ENCODE data around the gene ATP1B3.

ATP1B3 gene

DNA sequence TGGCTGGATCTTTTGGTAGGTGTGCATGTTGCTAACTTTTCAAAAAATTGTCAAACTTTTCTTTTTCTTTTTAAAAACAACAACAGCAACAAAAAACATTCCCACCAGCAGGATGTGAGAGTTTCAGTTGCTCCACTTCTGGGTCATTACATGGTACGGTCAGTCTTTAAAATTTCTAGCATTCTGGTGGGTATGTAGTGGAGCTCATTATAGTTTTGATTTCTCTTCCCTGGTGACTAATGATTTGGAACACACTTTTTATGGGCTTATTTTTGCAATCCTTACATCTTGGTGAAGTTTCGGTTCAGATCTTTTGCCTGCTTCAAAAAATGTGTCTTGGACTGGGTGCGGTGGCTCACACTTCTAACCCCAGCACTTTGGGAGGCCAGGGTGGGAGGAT is 19.3 kb downstream of the ATP1B3 start:
- 0 out of 2 replicates have a peak, but pooled peaks cover 3% of the 10 kb centered on the region for H4K20me1 ChIP-seq (ENCODE audit: control insufficient read depth, insufficient read depth, low read depth, low read length)
- H3K79me2 ChIP-seq (ENCODE audit: control insufficient read depth, low read length) = peaks cover 100% of the 10 kb centered on the region
- TF ChIP-seq EZH2phosphoT487 (IDR thresholded peaks at IDR 0.05; ENCODE audit: borderline replicate concordance, low read length) = no peak
- TF ChIP-seq, protein P1, sequence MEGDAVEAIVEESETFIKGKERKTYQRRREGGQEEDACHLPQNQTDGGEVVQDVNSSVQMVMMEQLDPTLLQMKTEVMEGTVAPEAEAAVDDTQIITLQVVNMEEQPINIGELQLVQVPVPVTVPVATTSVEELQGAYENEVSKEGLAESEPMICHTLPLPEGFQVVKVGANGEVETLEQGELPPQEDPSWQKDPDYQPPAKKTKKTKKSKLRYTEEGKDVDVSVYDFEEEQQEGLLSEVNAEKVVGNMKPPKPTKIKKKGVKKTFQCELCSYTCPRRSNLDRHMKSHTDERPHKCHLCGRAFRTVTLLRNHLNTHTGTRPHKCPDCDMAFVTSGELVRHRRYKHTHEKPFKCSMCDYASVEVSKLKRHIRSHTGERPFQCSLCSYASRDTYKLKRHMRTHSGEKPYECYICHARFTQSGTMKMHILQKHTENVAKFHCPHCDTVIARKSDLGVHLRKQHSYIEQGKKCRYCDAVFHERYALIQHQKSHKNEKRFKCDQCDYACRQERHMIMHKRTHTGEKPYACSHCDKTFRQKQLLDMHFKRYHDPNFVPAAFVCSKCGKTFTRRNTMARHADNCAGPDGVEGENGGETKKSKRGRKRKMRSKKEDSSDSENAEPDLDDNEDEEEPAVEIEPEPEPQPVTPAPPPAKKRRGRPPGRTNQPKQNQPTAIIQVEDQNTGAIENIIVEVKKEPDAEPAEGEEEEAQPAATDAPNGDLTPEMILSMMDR (IDR thresholded peaks at IDR 0.05; ENCODE audit: low read depth, low read length, poor library complexity, severe bottlenecking) = no peak
- no peak overlapping the region for H3K4me2 ChIP-seq (ENCODE audit: low read length)
- no peak overlapping the region for H3K27ac ChIP-seq (ENCODE audit: low read depth, low read length)
- H3K36me3 ChIP-seq (ENCODE audit: control insufficient read depth, low read length) = peaks cover 75% of the 10 kb centered on the region
- H3K9me2 ChIP-seq (replicated peaks; ENCODE audit: control insufficient read depth, low read length) = no peaks in the 10 kb centered on the region
- H3K9me3 ChIP-seq (ENCODE audit: control insufficient read depth, insufficient read depth, low read length) = no peaks in the 10 kb centered on the region
- H3K4me1 ChIP-seq (ENCODE audit: control insufficient read depth, low read length) = peaks cover 12% of the 10 kb centered on the region
- H3K27me3 ChIP-seq (ENCODE audit: control insufficient read depth, low read length) = no peaks in the 10 kb centered on the region
- H3K4me3 ChIP-seq (ENCODE audit: low read length) = no peak overlapping the region
- H3F3A ChIP-seq (ENCODE audit: control insufficient read depth, insufficient read depth) = no peaks in the 10 kb centered on the region; the same call in 1 of the 2 replicates

DNA sequence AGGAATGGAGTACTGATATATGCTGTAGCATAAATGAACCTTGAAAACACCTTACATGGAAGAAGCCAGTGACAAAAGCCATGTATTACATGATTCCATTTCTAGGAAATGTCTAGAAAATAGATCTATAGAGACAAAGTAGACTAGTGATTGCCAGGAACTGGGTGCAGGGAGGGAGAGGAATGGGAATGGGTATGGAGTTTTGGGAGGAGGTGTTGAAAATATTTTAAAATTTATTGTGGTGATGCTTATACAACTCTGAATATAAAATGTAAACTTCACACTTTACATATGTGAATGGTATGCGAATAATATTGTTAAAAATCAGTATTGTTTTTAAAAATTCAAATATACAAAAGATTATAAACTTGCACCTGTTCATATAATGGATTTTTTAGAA is 22.5 kb downstream of the ATP1B3 start:
- Histone ChIP-seq H3K4me1 (ENCODE audit: control insufficient read depth, low read length) (peaks cover 30% of the 10 kb centered on the region), H3K27ac (ENCODE audit: low read depth, low read length) (no peak overlapping the region), H3K27me3 (ENCODE audit: control insufficient read depth, low read length) (no peaks in the 10 kb centered on the region), H3K36me3 (ENCODE audit: control insufficient read depth, low read length) (peaks cover 76% of the 10 kb centered on the region), H3K9me3 (ENCODE audit: control insufficient read depth, insufficient read depth, low read length) (no peaks in the 10 kb centered on the region), H4K20me1 (ENCODE audit: control insufficient read depth, insufficient read depth, low read depth, low read length) (no peaks in the 10 kb centered on the region), H3K79me2 (ENCODE audit: control insufficient read depth, low read length) (peaks cover 97% of the 10 kb centered on the region), H3F3A (ENCODE audit: control insufficient read depth, insufficient read depth) (peaks cover 7% of the 10 kb centered on the region; the same call in 1 of the 2 replicates), H3K4me3 (ENCODE audit: low read length) (no peak overlapping the region), H3K4me2 (ENCODE audit: low read length) (no peak overlapping the region), H3K9me2 (replicated peaks; ENCODE audit: control insufficient read depth, low read length) (no peaks in the 10 kb centered on the region)
- no peak for TF ChIP-seq EZH2phosphoT487 (IDR thresholded peaks at IDR 0.05; ENCODE audit: borderline replicate concordance, low read length)
- TF ChIP-seq, protein P1 (IDR thresholded peaks at IDR 0.05; ENCODE audit: low read depth, low read length, poor library complexity, severe bottlenecking) = no peak

DNA sequence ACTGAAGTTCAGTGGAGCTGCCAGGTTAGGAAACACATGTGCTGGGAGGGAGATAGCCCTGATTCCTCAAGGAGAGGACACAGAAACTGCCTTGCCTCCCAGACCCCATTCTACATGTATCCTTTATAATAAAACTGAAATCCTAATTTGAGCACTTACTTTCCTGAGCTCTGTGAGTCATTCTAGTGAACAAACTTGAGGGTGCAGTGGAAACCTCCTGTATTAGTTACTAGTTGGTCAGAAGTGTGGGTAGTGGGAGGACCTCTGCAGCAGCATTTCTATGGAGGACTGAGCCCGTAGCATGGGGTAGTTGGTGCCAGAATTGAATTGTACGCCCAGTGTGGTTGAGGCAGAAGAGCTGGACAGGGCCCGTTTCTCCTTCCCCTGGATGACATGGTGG is 23.9 kb downstream of the ATP1B3 start:
- Histone ChIP-seq H4K20me1 (ENCODE audit: control insufficient read depth, insufficient read depth, low read depth, low read length) (no peaks in the 10 kb centered on the region), H3K27ac (ENCODE audit: low read depth, low read length) (no peak overlapping the region), H3K79me2 (ENCODE audit: control insufficient read depth, low read length) (peaks cover 88% of the 10 kb centered on the region), H3K4me1 (ENCODE audit: control insufficient read depth, low read length) (peaks cover 30% of the 10 kb centered on the region), H3F3A (ENCODE audit: control insufficient read depth, insufficient read depth) (peaks cover 7% of the 10 kb centered on the region; the same call in 1 of the 2 replicates), H3K4me2 (ENCODE audit: low read length) (no peak overlapping the region), H3K4me3 (ENCODE audit: low read length) (no peak overlapping the region), H3K9me3 (ENCODE audit: control insufficient read depth, insufficient read depth, low read length) (no peaks in the 10 kb centered on the region), H3K27me3 (ENCODE audit: control insufficient read depth, low read length) (no peaks in the 10 kb centered on the region), H3K9me2 (replicated peaks; ENCODE audit: control insufficient read depth, low read length) (no peaks in the 10 kb centered on the region), H3K36me3 (ENCODE audit: control insufficient read depth, low read length) (peaks cover 79% of the 10 kb centered on the region)
- TF ChIP-seq EZH2phosphoT487 (IDR thresholded peaks at IDR 0.05; ENCODE audit: borderline replicate concordance, low read length) = no peak
- TF ChIP-seq, protein P1 (IDR thresholded peaks at IDR 0.05; ENCODE audit: low read depth, low read length, poor library complexity, severe bottlenecking) = no peak
